Measurements from ENCODE around the gene NEDD1.

GRCh38 chr12:96889273-96889933, 17.7 kb upstream of the NEDD1 start:
- TF ChIP-seq CTCF (IDR thresholded peaks at IDR 0.05; ENCODE audit: insufficient read depth, low read depth, low read length), result no peak
- TF ChIP-seq EZH2 (IDR thresholded peaks at IDR 0.05; ENCODE audit: insufficient read depth, low read length), result no peak
